ENCODE results near the gene TOP1. TPM values are rescaled to one million over a fixed set of nuclear protein-coding genes. Genes with fewer than 3 reads are reported as not detected.
A peak's percentile ranks its signal among the peaks of the same experiment; 100 is the strongest.

TOP1 gene
- total and polyA plus RNA-seq, 5 experiments from 2014 or later: 9.1 to 48.3 (median 14.1) TPM

GRCh38 chr20:41087777-41088176 lies 59.2 kb downstream of the TOP1 start:
- ATAC-seq: no peak
- POLR2A ChIA-PET: interaction anchor here (0.9 kb wide), 1 partner anchor 25 kb away, joined by 3 read pairs; no protein-coding TSS in a partner anchor
- Mint-ChIP-seq H3K27me3 (no peaks in the 10 kb centered on the region), H3K36me3 (peaks cover 5 to 83% (median 18%) of the 10 kb centered on the region in 3 donors), H3K9me3 (no peaks in the 10 kb centered on the region), H3K27ac (peak overlapping the region in 3 of 10 donors; percentile 20 to 75 (median 29)), H3K4me3 (no peak overlapping the region), H3K4me1 (peaks cover 10 to 19% (median 17%) of the 10 kb centered on the region in 4 donors)
- DNase-seq: no peak

- Mint-ChIP-seq H3K9me3 (no peaks in the 10 kb centered on the region), H3K27me3 (no peaks in the 10 kb centered on the region), H3K36me3 (peaks cover 5 to 76% (median 5%) of the 10 kb centered on the region in 3 donors), H3K27ac (peak overlapping the region in 5 of 10 donors; percentile 15 to 71 (median 32)), H3K4me1 (peaks cover 10 to 19% (median 17%) of the 10 kb centered on the region in 4 donors), H3K4me3 (no peak overlapping the region)
- ATAC-seq (no peak), DNase-seq (no peak)
- POLR2A ChIA-PET: interaction anchor here (0.7 kb wide), 1 partner anchor 601 kb away, joined by 3 read pairs; no protein-coding TSS in a partner anchor
Observed at GRCh38 chr20:41089555-41089954, 60.9 kb downstream of the TOP1 start.

- Mint-ChIP-seq H3K9me3 (no peaks in the 10 kb centered on the region), H3K27ac (peak overlapping the region in 4 of 10 donors; percentile 10 to 80 (median 26)), H3K36me3 (peaks cover 5 to 79% (median 8%) of the 10 kb centered on the region in 3 donors), H3K4me3 (no peak overlapping the region), H3K27me3 (no peaks in the 10 kb centered on the region), H3K4me1 (peaks cover 3 to 7% (median 6%) of the 10 kb centered on the region in 4 donors)
- POLR2A ChIA-PET: interaction anchor here (0.9 kb wide), 1 partner anchor 17 kb away, joined by 3 read pairs; no protein-coding TSS in a partner anchor
- DNase-seq (no peak), ATAC-seq (no peak)
Observed at GRCh38 chr20:41091927-41092326, 63.3 kb downstream of the TOP1 start.

GRCh38 chr20:41094353-41095055 lies 65.9 kb downstream of the TOP1 start:
- peak in 1 of 2 donors; percentile 20 for ATAC-seq
- peaks cover 9 to 84% (median 19%) of the 10 kb centered on the region in 3 donors for H3K36me3 Mint-ChIP-seq

GRCh38 chr20:41095110-41095969 lies 66.7 kb downstream of the TOP1 start:
- DNase-seq: peak; percentile 27 to 72 (median 53)
- H3K27me3 Mint-ChIP-seq: no peaks in the 10 kb centered on the region
- H3K9me3 Mint-ChIP-seq: no peaks in the 10 kb centered on the region
- peak overlapping the region in 1 of 10 donors; percentile 11 for H3K27ac Mint-ChIP-seq
- peaks cover 0 to 3% (median 1%) of the 10 kb centered on the region in 4 donors for H3K4me1 Mint-ChIP-seq
- H3K36me3 Mint-ChIP-seq: peaks cover 9 to 84% (median 23%) of the 10 kb centered on the region in 3 donors
- no peak overlapping the region for H3K4me3 Mint-ChIP-seq
- POLR2A ChIA-PET: interaction anchor here (0.5 to 1.6 kb wide), 3 partner anchors 105 to 127 kb away, joined by 3 to 5 read pairs (median 3); no protein-coding TSS in a partner anchor
- ATAC-seq: peak; percentile 71 to 81

More at GRCh38 chr20:41094353-41095055, 65.9 kb downstream of the TOP1 start:
- Mint-ChIP-seq H3K4me3 (no peak overlapping the region), H3K9me3 (no peaks in the 10 kb centered on the region), H3K4me1 (peaks cover 0 to 3% (median 1%) of the 10 kb centered on the region in 4 donors), H3K27me3 (no peaks in the 10 kb centered on the region), H3K27ac (peak overlapping the region in 7 of 10 donors; percentile 9 to 70 (median 47))
- POLR2A ChIA-PET: interaction anchor here (0.6 to 1.6 kb wide), 2 partner anchors 94 to 104 kb away, joined by 5 read pairs; no protein-coding TSS in a partner anchor
- DNase-seq: no peak

- Mint-ChIP-seq H3K36me3 (peaks cover 10 to 77% (median 34%) of the 10 kb centered on the region in 3 donors), H3K9me3 (no peaks in the 10 kb centered on the region), H3K27ac (no peak overlapping the region), H3K27me3 (no peaks in the 10 kb centered on the region), H3K4me1 (peaks cover 0 to 3% (median 3%) of the 10 kb centered on the region in 4 donors), H3K4me3 (no peak overlapping the region)
- DNase-seq (no peak), ATAC-seq (no peak)
- POLR2A ChIA-PET: no interaction called here
Observed at GRCh38 chr20:41098703-41099250, 70.2 kb downstream of the TOP1 start.

GRCh38 chr20:41100001-41100480 lies 71.4 kb downstream of the TOP1 start:
- DNase-seq (no peak), ATAC-seq (no peak)
- Mint-ChIP-seq H3K4me1 (peaks cover 0 to 9% (median under 1%) of the 10 kb centered on the region in 4 donors), H3K27ac (no peak overlapping the region), H3K9me3 (no peaks in the 10 kb centered on the region), H3K36me3 (peaks cover 10 to 85% (median 34%) of the 10 kb centered on the region in 3 donors), H3K4me3 (no peak overlapping the region), H3K27me3 (no peaks in the 10 kb centered on the region)
- POLR2A ChIA-PET: no interaction called here

GRCh38 chr20:41101660-41102059 lies 73.0 kb downstream of the TOP1 start:
- H3K4me3 Mint-ChIP-seq: no peak overlapping the region
- H3K36me3 Mint-ChIP-seq: peaks cover 10 to 86% (median 33%) of the 10 kb centered on the region in 3 donors
- POLR2A ChIA-PET: no interaction called here
- H3K27me3 Mint-ChIP-seq: no peaks in the 10 kb centered on the region
- H3K27ac Mint-ChIP-seq: no peak overlapping the region
- H3K4me1 Mint-ChIP-seq: peaks cover 0 to 9% (median under 1%) of the 10 kb centered on the region in 4 donors
- DNase-seq (no peak), ATAC-seq (no peak)
- no peaks in the 10 kb centered on the region for H3K9me3 Mint-ChIP-seq

GRCh38 chr20:41108531-41108930 lies 79.9 kb downstream of the TOP1 start:
- POLR2A ChIA-PET: no interaction called here

GRCh38 chr20:41110012-41110411 lies 81.4 kb downstream of the TOP1 start:
- Mint-ChIP-seq H3K4me3 (no peak overlapping the region), H3K27ac (peak overlapping the region in 1 of 10 donors; percentile 2), H3K27me3 (no peaks in the 10 kb centered on the region), H3K36me3 (peaks cover 6 to 83% (median 16%) of the 10 kb centered on the region in 3 donors), H3K4me1 (peaks cover 0 to 3% (median 2%) of the 10 kb centered on the region in 4 donors), H3K9me3 (no peaks in the 10 kb centered on the region)
- DNase-seq (no peak), ATAC-seq (no peak)
- POLR2A ChIA-PET: no interaction called here

More at GRCh38 chr20:41108531-41108930, 79.9 kb downstream of the TOP1 start:
- no peak for ATAC-seq
- no peaks in the 10 kb centered on the region for H3K27me3 Mint-ChIP-seq
- H3K4me3 Mint-ChIP-seq: no peak overlapping the region
- no peaks in the 10 kb centered on the region for H3K9me3 Mint-ChIP-seq
- H3K36me3 Mint-ChIP-seq: peaks cover 0 to 86% (median 7%) of the 10 kb centered on the region in 3 donors
- DNase-seq: no peak
- peaks cover 2 to 9% (median 3%) of the 10 kb centered on the region in 4 donors for H3K4me1 Mint-ChIP-seq
- peak overlapping the region in 4 of 10 donors; percentile 0 to 22 (median 18) for H3K27ac Mint-ChIP-seq

GRCh38 chr20:41110930-41111577 lies 82.4 kb downstream of the TOP1 start:
- H3K27ac Mint-ChIP-seq: peak overlapping the region in 5 of 10 donors; percentile 2 to 58 (median 39)
- peaks cover 6 to 86% (median 21%) of the 10 kb centered on the region in 3 donors for H3K36me3 Mint-ChIP-seq
- no peaks in the 10 kb centered on the region for H3K9me3 Mint-ChIP-seq
- peaks cover 0 to 3% (median 2%) of the 10 kb centered on the region in 4 donors for H3K4me1 Mint-ChIP-seq
- no peaks in the 10 kb centered on the region for H3K27me3 Mint-ChIP-seq
- DNase-seq (no peak), ATAC-seq (no peak)
- POLR2A ChIA-PET: no interaction called here
- H3K4me3 Mint-ChIP-seq: no peak overlapping the region

Measured in naive thymus-derived CD8-positive, alpha-beta T cell (primary cell).